Measurements from ENCODE around the gene LRRC36.

Gene LRRC36

DNA sequence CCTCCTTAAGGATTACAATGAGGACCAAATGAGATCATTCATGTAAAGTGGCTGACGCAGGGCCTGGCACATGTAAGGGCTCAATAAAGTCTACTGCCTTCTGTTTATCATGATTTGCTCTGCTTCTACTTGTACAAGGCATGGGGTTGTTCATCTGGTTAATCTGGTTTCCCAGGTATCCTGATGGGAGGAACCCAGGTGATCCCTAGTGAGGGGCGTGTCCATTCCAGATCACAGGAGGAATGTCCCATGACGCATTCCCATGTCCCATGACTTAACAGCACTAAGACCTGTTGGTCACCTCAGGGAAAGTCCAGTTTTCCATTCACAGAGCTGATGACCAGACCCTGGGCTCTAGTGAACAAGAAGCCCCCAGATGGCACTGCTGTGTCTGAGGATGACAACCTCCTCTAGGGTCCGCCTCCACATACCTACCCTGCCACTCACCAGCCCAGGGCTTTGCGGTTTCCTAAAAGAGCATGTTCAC is 78.2 kb downstream of the LRRC36 start:
- Histone ChIP-seq H3K36me3 (ENCODE audit: insufficient read depth, low read length) (no peaks in the 10 kb centered on the region), H3K4me2 (ENCODE audit: insufficient read depth, low read length) (no peak overlapping the region), H3K27me3 (ENCODE audit: insufficient read depth, low read length, poor library complexity) (peaks cover 6% of the 10 kb centered on the region), H3K27ac (ENCODE audit: low read length) (no peak overlapping the region), H3K9ac (ENCODE audit: low read depth, low read length) (no peak overlapping the region), H4K20me1 (ENCODE audit: insufficient read depth, low read length) (no peaks in the 10 kb centered on the region), H3K79me2 (ENCODE audit: insufficient read depth, low read length) (no peaks in the 10 kb centered on the region), H2AFZ (ENCODE audit: low read depth, low read length) (no peak overlapping the region), H3K9me3 (ENCODE audit: insufficient read depth, low read length, severe bottlenecking) (no peaks in the 10 kb centered on the region), H3K4me1 (ENCODE audit: insufficient read depth, low read length) (no peaks in the 10 kb centered on the region), H3K4me3 (ENCODE audit: low read depth in 1 of 2, low read length in 2 of 2) (no peak overlapping the region)
- ATAC-seq (ENCODE audit: insufficient read depth, low read depth) (no peak), DNase-seq (no peak)
- TF ChIP-seq EZH2 (IDR thresholded peaks at IDR 0.05; ENCODE audit: borderline replicate concordance, low read depth, low read length, severe bottlenecking) = no peak
- TF ChIP-seq, protein P1, sequence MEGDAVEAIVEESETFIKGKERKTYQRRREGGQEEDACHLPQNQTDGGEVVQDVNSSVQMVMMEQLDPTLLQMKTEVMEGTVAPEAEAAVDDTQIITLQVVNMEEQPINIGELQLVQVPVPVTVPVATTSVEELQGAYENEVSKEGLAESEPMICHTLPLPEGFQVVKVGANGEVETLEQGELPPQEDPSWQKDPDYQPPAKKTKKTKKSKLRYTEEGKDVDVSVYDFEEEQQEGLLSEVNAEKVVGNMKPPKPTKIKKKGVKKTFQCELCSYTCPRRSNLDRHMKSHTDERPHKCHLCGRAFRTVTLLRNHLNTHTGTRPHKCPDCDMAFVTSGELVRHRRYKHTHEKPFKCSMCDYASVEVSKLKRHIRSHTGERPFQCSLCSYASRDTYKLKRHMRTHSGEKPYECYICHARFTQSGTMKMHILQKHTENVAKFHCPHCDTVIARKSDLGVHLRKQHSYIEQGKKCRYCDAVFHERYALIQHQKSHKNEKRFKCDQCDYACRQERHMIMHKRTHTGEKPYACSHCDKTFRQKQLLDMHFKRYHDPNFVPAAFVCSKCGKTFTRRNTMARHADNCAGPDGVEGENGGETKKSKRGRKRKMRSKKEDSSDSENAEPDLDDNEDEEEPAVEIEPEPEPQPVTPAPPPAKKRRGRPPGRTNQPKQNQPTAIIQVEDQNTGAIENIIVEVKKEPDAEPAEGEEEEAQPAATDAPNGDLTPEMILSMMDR (IDR thresholded peaks at IDR 0.05; ENCODE audit: borderline replicate concordance, extremely low read depth, low read length, poor library complexity, severe bottlenecking) = no peak

DNA sequence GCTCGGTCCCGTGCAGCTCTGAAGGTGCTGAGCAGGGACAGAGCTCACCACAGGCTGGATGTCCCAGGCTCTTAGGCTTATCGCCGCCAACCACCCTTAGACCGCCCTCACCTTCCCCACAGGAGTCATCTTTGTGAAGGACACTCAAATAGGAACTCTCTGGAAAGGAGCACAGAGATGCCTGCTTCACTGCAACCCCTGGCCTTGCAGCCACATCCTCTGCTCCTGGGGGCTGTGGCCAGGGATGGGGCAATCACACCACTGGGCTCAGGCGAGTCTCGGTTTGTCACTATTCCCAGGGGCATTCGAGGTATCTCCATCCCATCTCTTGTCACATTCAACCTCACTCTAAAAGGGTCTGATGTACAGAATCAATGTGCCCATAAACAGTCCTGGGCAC is 78.7 kb downstream of the LRRC36 start:
- Histone ChIP-seq H2AFZ (ENCODE audit: low read depth, low read length) (no peak overlapping the region), H3K9me3 (ENCODE audit: insufficient read depth, low read length, severe bottlenecking) (no peaks in the 10 kb centered on the region), H3K27ac (ENCODE audit: low read length) (no peak overlapping the region), H3K4me3 (ENCODE audit: low read depth in 1 of 2, low read length in 2 of 2) (no peak overlapping the region), H3K4me2 (ENCODE audit: insufficient read depth, low read length) (no peak overlapping the region), H3K36me3 (ENCODE audit: insufficient read depth, low read length) (no peaks in the 10 kb centered on the region), H3K4me1 (ENCODE audit: insufficient read depth, low read length) (no peaks in the 10 kb centered on the region), H3K9ac (ENCODE audit: low read depth, low read length) (no peak overlapping the region), H3K79me2 (ENCODE audit: insufficient read depth, low read length) (no peaks in the 10 kb centered on the region), H4K20me1 (ENCODE audit: insufficient read depth, low read length) (no peaks in the 10 kb centered on the region), H3K27me3 (ENCODE audit: insufficient read depth, low read length, poor library complexity) (peaks cover 6% of the 10 kb centered on the region)
- DNase-seq (no peak), ATAC-seq (ENCODE audit: insufficient read depth, low read depth) (no peak)
- TF ChIP-seq EZH2 (IDR thresholded peaks at IDR 0.05; ENCODE audit: borderline replicate concordance, low read depth, low read length, severe bottlenecking) = no peak
- TF ChIP-seq, protein P1 (IDR thresholded peaks at IDR 0.05; ENCODE audit: borderline replicate concordance, extremely low read depth, low read length, poor library complexity, severe bottlenecking) = no peak

DNA sequence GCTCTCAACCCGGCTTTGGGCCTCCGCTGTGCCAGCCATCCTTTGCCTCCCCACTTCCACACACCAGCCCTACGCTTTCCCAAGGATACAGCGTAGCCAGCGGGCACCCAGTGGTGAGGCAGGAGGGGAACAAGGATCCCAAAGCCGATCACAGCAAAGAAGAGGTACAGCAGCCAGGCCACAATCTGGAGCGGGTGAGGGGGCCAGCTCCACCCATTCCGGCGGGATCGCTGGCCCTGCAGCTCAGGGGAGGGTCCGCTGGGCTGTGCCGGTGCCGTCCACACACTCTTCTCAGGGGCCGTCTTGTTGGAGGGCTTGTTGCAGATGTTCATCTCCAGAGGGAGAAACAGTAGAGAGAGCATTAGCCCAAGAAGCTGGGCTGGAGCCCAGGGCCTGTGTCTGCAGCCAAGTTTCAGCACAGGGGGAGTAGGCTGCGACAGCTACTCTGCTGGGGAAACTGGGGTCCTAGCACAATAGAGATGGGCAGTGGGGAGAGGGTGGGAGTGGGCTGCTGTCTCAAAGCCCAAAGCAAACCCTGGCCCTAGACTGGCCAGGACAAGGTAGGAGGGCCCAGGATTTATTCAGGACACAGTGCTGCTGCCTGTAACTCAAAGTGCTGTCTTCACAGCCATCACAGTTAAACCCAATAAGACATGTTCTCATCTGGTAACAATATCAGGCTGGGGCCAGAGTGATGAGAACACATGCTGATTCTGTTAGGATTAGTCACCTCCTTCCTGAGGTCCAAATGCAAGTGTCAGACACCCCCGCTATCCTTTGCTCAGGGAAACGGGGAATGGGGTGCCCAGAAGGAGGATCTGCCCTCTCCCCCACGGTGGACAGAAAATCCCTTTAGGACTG is 79.7 kb downstream of the LRRC36 start:
- no peaks in the 10 kb centered on the region for H3K36me3 ChIP-seq (ENCODE audit: insufficient read depth, low read length)
- TF ChIP-seq, protein P1 (IDR thresholded peaks at IDR 0.05; ENCODE audit: borderline replicate concordance, extremely low read depth, low read length, poor library complexity, severe bottlenecking) = no peak
- no peak for TF ChIP-seq EZH2 (IDR thresholded peaks at IDR 0.05; ENCODE audit: borderline replicate concordance, low read depth, low read length, severe bottlenecking)
- H3K27ac ChIP-seq (ENCODE audit: low read length) = no peak overlapping the region
- no peaks in the 10 kb centered on the region for H3K79me2 ChIP-seq (ENCODE audit: insufficient read depth, low read length)
- no peaks in the 10 kb centered on the region for H3K9me3 ChIP-seq (ENCODE audit: insufficient read depth, low read length, severe bottlenecking)
- H3K4me3 ChIP-seq (ENCODE audit: low read depth in 1 of 2, low read length in 2 of 2) = no peak overlapping the region
- no peak overlapping the region for H3K9ac ChIP-seq (ENCODE audit: low read depth, low read length)
- ATAC-seq (ENCODE audit: insufficient read depth, low read depth) (no peak), DNase-seq (no peak)
- H3K4me1 ChIP-seq (ENCODE audit: insufficient read depth, low read length) = no peaks in the 10 kb centered on the region
- H2AFZ ChIP-seq (ENCODE audit: low read depth, low read length) = no peak overlapping the region; the same call in 1 of the 2 replicates
- H3K27me3 ChIP-seq (ENCODE audit: insufficient read depth, low read length, poor library complexity) = peaks cover 9% of the 10 kb centered on the region
- H4K20me1 ChIP-seq (ENCODE audit: insufficient read depth, low read length) = no peaks in the 10 kb centered on the region
- H3K4me2 ChIP-seq (ENCODE audit: insufficient read depth, low read length) = no peak overlapping the region
